BLaER1 (cell line): ENCODE data around the gene IFNAR1.

Experiments used
- H3K27ac ChIP-seq: shearing (Covaris generic); formaldehyde crosslinking; 2 replicates; pipeline ENCODE4 v1.8.1; 2022
- H3K27me3 ChIP-seq: shearing (Covaris generic); formaldehyde crosslinking; 2 replicates; pipeline ENCODE4 v1.8.1; 2022
- H3K36me3 ChIP-seq: shearing (Covaris generic); formaldehyde crosslinking; 2 replicates; pipeline ENCODE4 v1.8.1; 2022
- H3K4me1 ChIP-seq: shearing (Covaris generic); formaldehyde crosslinking; 2 replicates; pipeline ENCODE4 v1.8.1; 2022
- H3K4me2 ChIP-seq: shearing (Covaris generic); formaldehyde crosslinking; 2 replicates; pipeline ENCODE4 v1.8.1; 2022
- H3K4me3 ChIP-seq: shearing (Covaris generic); formaldehyde crosslinking; 2 replicates; pipeline ENCODE4 v1.8.1; 2022
- H3K9ac ChIP-seq: shearing (Covaris generic); formaldehyde crosslinking; 2 replicates; pipeline ENCODE4 v1.8.1; 2022
- H3K9me3 ChIP-seq: shearing (Covaris generic); formaldehyde crosslinking; 2 replicates; pipeline ENCODE4 v1.8.1; 2022
- H4K20me1 ChIP-seq: shearing (Covaris generic); formaldehyde crosslinking; 2 replicates; pipeline ENCODE4 v1.8.1; 2022
- Cebpa-rat ChIP-seq: shearing (Covaris generic); IDR thresholded peaks from 2 replicates; pipeline ENCODE4 v1.8.1; 2022

IFNAR1 gene

GRCh38 chr21:33291686-33292085 lies 33.1 kb upstream of the IFNAR1 start:
- H3K36me3 ChIP-seq, result peaks cover 62% of the 10 kb centered on the region
- H3K27me3 ChIP-seq, result no peaks in the 10 kb centered on the region
- H3K9ac ChIP-seq, result no peak overlapping the region
- H3K4me3 ChIP-seq, result no peak overlapping the region
- TF ChIP-seq Cebpa-rat, result no peak
- H3K27ac ChIP-seq, result 0 out of 2 replicates have a peak overlapping the region, but pooled peaks have one; percentile 36
- H3K4me2 ChIP-seq, result no peak overlapping the region
- H4K20me1 ChIP-seq, result no peaks in the 10 kb centered on the region
- H3K4me1 ChIP-seq, result peaks cover 59% of the 10 kb centered on the region
- no peaks in the 10 kb centered on the region for H3K9me3 ChIP-seq

GRCh38 chr21:33292724-33293123 lies 32.0 kb upstream of the IFNAR1 start:
- no peak overlapping the region for H3K4me3 ChIP-seq
- H4K20me1 ChIP-seq, result no peaks in the 10 kb centered on the region
- H3K27me3 ChIP-seq, result no peaks in the 10 kb centered on the region
- no peak for TF ChIP-seq Cebpa-rat
- H3K27ac ChIP-seq, result 0 out of 2 replicates have a peak overlapping the region, but pooled peaks have one; percentile 41
- 0 out of 2 replicates have a peak overlapping the region, but pooled peaks have one; percentile 9 for H3K4me2 ChIP-seq
- no peak overlapping the region for H3K9ac ChIP-seq
- peaks cover 60% of the 10 kb centered on the region for H3K36me3 ChIP-seq
- H3K9me3 ChIP-seq, result no peaks in the 10 kb centered on the region
- H3K4me1 ChIP-seq, result peaks cover 69% of the 10 kb centered on the region

GRCh38 chr21:33293136-33293535 lies 31.6 kb upstream of the IFNAR1 start:
- Histone ChIP-seq H3K4me3 (no peak overlapping the region), H3K9ac (no peak overlapping the region), H3K27ac (0 out of 2 replicates have a peak overlapping the region, but pooled peaks have one; percentile 41), H3K4me2 (no peak overlapping the region), H4K20me1 (no peaks in the 10 kb centered on the region), H3K27me3 (no peaks in the 10 kb centered on the region), H3K36me3 (peaks cover 56% of the 10 kb centered on the region), H3K9me3 (no peaks in the 10 kb centered on the region), H3K4me1 (peaks cover 74% of the 10 kb centered on the region)
- TF ChIP-seq Cebpa-rat, result no peak

- no peak for TF ChIP-seq Cebpa-rat
- H3K27me3 ChIP-seq, result no peaks in the 10 kb centered on the region
- 0 out of 2 replicates have a peak overlapping the region, but pooled peaks have one; percentile 55 for H3K27ac ChIP-seq
- H3K9ac ChIP-seq, result no peak overlapping the region
- no peaks in the 10 kb centered on the region for H3K9me3 ChIP-seq
- peaks cover 53% of the 10 kb centered on the region for H3K36me3 ChIP-seq
- H3K4me3 ChIP-seq, result no peak overlapping the region
- H4K20me1 ChIP-seq, result no peaks in the 10 kb centered on the region
- peaks cover 78% of the 10 kb centered on the region for H3K4me1 ChIP-seq
- no peak overlapping the region for H3K4me2 ChIP-seq
Measured at GRCh38 chr21:33293811-33294216, 31.0 kb upstream of the IFNAR1 start.

- H3K4me1 ChIP-seq, result peaks cover 88% of the 10 kb centered on the region
- no peaks in the 10 kb centered on the region for H3K27me3 ChIP-seq
- peak overlapping the region; percentile 63 for H3K4me2 ChIP-seq
- peak overlapping the region; percentile 33 for H3K9ac ChIP-seq
- H3K4me3 ChIP-seq, result no peak overlapping the region
- no peaks in the 10 kb centered on the region for H3K9me3 ChIP-seq
- no peaks in the 10 kb centered on the region for H4K20me1 ChIP-seq
- TF ChIP-seq Cebpa-rat, result no peak
- H3K36me3 ChIP-seq, result peaks cover 43% of the 10 kb centered on the region
- peak overlapping the region; percentile 82 for H3K27ac ChIP-seq
Measured at GRCh38 chr21:33296156-33296555, 28.6 kb upstream of the IFNAR1 start.

- no peak overlapping the region for H3K4me3 ChIP-seq
- H3K27ac ChIP-seq, result peak overlapping the region; percentile 88
- peaks cover 100% of the 10 kb centered on the region for H3K4me1 ChIP-seq
- H3K4me2 ChIP-seq, result peak overlapping the region; percentile 70
- H3K36me3 ChIP-seq, result peaks cover 13% of the 10 kb centered on the region
- H3K9me3 ChIP-seq, result no peaks in the 10 kb centered on the region
- no peaks in the 10 kb centered on the region for H4K20me1 ChIP-seq
- no peak for TF ChIP-seq Cebpa-rat
- H3K9ac ChIP-seq, result peak overlapping the region; percentile 12; the same call in 1 of the 2 replicates
- no peaks in the 10 kb centered on the region for H3K27me3 ChIP-seq
Measured at GRCh38 chr21:33299181-33299752, 25.5 kb upstream of the IFNAR1 start.

- Histone ChIP-seq H3K27me3 (no peaks in the 10 kb centered on the region), H3K27ac (peak overlapping the region; percentile 88), H3K4me3 (no peak overlapping the region), H3K9me3 (no peaks in the 10 kb centered on the region), H3K4me2 (peak overlapping the region; percentile 70), H3K4me1 (peaks cover 100% of the 10 kb centered on the region), H4K20me1 (no peaks in the 10 kb centered on the region), H3K9ac (peak overlapping the region; percentile 69), H3K36me3 (peaks cover 6% of the 10 kb centered on the region; the same call in 1 of the 2 replicates)
- TF ChIP-seq Cebpa-rat, result no peak
Measured at GRCh38 chr21:33300701-33301631, 23.8 kb upstream of the IFNAR1 start.

- no peaks in the 10 kb centered on the region for H3K27me3 ChIP-seq
- no peaks in the 10 kb centered on the region for H4K20me1 ChIP-seq
- H3K4me2 ChIP-seq, result peak overlapping the region; percentile 70
- peaks cover 6% of the 10 kb centered on the region; the same call in 1 of the 2 replicates for H3K36me3 ChIP-seq
- H3K9me3 ChIP-seq, result no peaks in the 10 kb centered on the region
- H3K4me3 ChIP-seq, result no peak overlapping the region
- peak overlapping the region; percentile 69 for H3K9ac ChIP-seq
- no peak for TF ChIP-seq Cebpa-rat
- peaks cover 100% of the 10 kb centered on the region for H3K4me1 ChIP-seq
- H3K27ac ChIP-seq, result peak overlapping the region; percentile 88
Measured at GRCh38 chr21:33301632-33302002, 23.2 kb upstream of the IFNAR1 start.

GRCh38 chr21:33302055-33302454 lies 22.7 kb upstream of the IFNAR1 start:
- peaks cover 100% of the 10 kb centered on the region for H3K4me1 ChIP-seq

GRCh38 chr21:33302796-33303195 lies 22.0 kb upstream of the IFNAR1 start:
- no peak for TF ChIP-seq Cebpa-rat
- Histone ChIP-seq H3K27ac (peak overlapping the region; percentile 88), H3K4me1 (peaks cover 100% of the 10 kb centered on the region), H3K4me2 (peak overlapping the region; percentile 70; the same call in 1 of the 2 replicates), H3K9me3 (no peaks in the 10 kb centered on the region), H3K36me3 (no peaks in the 10 kb centered on the region), H3K9ac (no peak overlapping the region), H3K27me3 (no peaks in the 10 kb centered on the region), H3K4me3 (no peak overlapping the region), H4K20me1 (no peaks in the 10 kb centered on the region)

More at GRCh38 chr21:33302055-33302454, 22.7 kb upstream of the IFNAR1 start:
- no peaks in the 10 kb centered on the region for H3K9me3 ChIP-seq
- peaks cover 5% of the 10 kb centered on the region; the same call in 1 of the 2 replicates for H3K36me3 ChIP-seq
- peak overlapping the region; percentile 70 for H3K4me2 ChIP-seq
- no peak overlapping the region for H3K4me3 ChIP-seq
- TF ChIP-seq Cebpa-rat, result no peak
- H4K20me1 ChIP-seq, result no peaks in the 10 kb centered on the region
- no peaks in the 10 kb centered on the region for H3K27me3 ChIP-seq
- peak overlapping the region; percentile 88 for H3K27ac ChIP-seq
- H3K9ac ChIP-seq, result no peak overlapping the region
